GM12865 (cell line): ENCODE data around the gene GDPD5.

Source experiments
- DNase-seq: peaks from one replicate; pipeline ENCODE4 v3.0.0; 2010; ENCODE audit warnings: low read depth
- H3K4me3 ChIP-seq: 2 replicates; pipeline ENCODE4 v1.5.1; 2011; ENCODE audit warnings: mild to moderate bottlenecking, low read depth, low read length, control low read depth
- TF ChIP-seq, protein P1 (sequence below): IDR thresholded peaks from 2 replicates; pipeline ENCODE4 v1.5.1; 2011; ENCODE audit warnings: low read length, control low read depth, low read depth, inconsistent platforms; ENCODE audit not compliant: insufficient read depth; ENCODE audit errors: missing control alignments

GDPD5 gene

DNA sequence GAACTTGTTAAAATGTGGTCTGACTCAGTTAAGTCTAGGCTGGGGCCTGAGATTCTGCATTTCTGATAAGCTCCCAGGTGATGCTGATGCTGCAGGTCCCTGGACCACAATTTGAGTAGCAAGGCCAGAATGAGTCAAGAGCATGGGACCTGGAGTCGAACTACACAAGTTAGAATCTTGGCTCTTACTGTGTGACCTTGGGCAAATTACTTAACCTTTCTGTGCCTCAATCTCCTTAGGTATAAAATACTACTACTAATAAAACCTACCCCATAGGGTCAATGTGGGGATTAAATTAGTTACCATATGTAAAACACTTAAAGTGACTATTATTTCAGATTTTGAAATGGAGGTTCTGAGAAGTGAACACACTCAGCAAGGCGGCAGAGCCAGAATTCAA is 34.3 kb downstream of the GDPD5 start:
- no peak for DNase-seq
- H3K4me3 ChIP-seq = no peak overlapping the region
- TF ChIP-seq, protein P1, sequence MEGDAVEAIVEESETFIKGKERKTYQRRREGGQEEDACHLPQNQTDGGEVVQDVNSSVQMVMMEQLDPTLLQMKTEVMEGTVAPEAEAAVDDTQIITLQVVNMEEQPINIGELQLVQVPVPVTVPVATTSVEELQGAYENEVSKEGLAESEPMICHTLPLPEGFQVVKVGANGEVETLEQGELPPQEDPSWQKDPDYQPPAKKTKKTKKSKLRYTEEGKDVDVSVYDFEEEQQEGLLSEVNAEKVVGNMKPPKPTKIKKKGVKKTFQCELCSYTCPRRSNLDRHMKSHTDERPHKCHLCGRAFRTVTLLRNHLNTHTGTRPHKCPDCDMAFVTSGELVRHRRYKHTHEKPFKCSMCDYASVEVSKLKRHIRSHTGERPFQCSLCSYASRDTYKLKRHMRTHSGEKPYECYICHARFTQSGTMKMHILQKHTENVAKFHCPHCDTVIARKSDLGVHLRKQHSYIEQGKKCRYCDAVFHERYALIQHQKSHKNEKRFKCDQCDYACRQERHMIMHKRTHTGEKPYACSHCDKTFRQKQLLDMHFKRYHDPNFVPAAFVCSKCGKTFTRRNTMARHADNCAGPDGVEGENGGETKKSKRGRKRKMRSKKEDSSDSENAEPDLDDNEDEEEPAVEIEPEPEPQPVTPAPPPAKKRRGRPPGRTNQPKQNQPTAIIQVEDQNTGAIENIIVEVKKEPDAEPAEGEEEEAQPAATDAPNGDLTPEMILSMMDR = no peak

DNA sequence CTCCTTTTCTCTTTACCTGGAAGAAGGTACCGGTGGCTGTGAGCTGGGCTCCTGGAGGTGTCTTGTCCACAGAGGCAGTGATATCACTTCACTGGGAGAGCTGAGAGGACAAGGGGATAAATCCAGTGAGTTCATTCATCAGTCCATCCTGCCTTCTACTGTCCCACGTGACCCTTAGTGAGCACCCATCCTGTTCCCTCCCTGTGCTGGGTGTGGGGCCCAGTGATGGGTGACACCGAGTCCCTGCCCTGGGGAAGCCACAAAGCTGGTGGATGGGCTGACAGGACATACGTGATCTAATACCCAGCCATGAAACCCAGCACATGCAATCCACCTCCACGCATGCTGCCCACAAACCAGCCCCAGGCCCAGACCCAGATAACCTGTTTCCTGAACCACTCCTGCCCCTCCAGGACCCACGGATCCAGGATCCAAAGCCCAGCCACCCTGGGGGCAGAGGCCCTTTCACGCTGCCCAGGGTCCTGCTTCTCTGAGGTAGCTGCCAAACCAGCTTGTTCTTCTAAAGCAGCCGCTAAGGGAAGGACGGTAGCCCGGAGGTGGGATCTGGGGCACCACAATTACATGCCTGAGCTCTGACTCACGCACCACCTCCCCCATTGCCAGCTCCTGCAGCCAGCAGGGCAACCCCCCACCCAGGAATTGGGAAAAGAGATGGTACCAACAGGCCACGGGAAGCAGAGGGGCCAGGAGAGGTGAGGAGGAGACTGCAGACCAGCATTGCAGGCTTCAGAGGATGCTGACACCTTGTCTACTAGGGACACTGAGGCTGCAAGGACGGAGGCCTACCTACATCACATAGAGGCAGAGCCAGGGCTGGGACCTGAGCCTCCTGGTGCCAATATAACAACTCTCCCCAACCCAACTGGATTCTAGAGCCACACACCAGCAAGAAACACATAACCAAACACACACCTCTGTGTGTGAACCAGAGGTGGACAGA is 35.2 kb downstream of the GDPD5 start:
- DNase-seq = no peak
- TF ChIP-seq, protein P1 = no peak
- no peak overlapping the region for H3K4me3 ChIP-seq

DNA sequence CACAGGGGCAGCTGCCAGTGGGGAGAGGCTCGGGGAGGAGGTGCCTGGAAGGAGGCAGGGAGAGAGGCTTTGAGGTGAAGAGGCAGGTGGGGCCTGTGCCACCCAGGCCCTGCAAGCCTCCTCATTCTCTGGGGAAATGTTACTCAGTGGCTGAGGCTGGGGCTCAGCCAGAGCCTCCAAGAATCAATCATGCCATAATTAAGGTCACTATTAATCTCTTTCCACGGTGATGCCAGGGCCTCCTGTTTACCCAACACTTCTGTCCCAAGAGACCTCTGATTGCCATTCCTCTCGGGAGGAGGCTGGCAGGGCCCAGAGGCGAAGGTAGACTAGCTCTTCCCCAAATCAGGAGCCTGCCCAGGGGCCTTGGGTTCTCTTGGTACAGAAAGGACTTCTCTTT is 38.4 kb downstream of the GDPD5 start:
- TF ChIP-seq, protein P1 = no peak
- no peak overlapping the region for H3K4me3 ChIP-seq
- DNase-seq = no peak

DNA sequence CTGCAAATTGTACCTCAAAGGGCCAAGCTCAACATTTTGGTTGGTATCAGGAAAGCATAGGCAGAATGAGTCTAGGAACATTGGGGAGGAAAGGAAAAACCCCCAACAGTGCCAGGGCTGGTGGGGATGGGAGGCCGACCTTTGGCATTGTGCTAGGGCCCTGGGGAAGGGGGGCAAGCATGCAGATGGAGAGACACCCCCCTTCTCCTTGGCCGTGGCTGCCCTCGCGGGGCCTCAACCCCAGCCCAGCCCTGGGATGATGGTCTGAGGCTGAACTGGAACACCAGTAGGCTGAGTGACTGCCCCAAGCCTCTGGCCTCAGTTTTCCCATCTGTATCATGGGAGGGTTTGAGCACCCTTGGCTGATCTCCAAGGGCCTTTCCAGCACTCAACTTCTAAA is 40.0 kb downstream of the GDPD5 start:
- H3K4me3 ChIP-seq = no peak overlapping the region

DNA sequence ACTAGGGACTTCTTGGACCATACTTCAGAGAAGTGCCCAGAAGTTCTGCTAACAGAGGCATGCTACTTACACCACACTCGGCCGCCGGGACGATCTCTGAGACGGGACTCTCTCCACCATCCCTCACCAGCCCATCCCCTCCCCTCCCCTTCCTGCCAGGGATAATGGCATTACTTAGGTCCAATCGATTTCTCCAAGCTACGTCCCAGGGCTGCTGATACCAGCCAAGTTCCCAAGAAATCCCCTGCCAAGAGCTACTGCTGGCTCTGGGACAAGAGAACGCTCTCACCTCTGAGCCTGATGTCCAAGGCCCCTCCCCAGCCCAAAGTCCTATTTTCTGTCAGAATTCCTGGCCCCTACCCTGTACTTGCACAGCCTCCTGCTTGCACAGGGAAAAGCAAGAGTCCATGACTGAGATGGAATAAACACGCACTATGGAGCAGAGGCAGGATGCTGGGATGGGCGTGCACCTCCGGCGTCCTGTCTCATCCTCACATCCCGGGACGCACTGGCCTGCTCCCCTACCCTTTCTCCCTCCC is 42.7 kb downstream of the GDPD5 start:
- TF ChIP-seq, protein P1 = no peak
- H3K4me3 ChIP-seq = no peak overlapping the region
- no peak for DNase-seq

More for the DNA sequence above, 40.0 kb downstream of the GDPD5 start:
- no peak for DNase-seq
- TF ChIP-seq, protein P1 = no peak

DNA sequence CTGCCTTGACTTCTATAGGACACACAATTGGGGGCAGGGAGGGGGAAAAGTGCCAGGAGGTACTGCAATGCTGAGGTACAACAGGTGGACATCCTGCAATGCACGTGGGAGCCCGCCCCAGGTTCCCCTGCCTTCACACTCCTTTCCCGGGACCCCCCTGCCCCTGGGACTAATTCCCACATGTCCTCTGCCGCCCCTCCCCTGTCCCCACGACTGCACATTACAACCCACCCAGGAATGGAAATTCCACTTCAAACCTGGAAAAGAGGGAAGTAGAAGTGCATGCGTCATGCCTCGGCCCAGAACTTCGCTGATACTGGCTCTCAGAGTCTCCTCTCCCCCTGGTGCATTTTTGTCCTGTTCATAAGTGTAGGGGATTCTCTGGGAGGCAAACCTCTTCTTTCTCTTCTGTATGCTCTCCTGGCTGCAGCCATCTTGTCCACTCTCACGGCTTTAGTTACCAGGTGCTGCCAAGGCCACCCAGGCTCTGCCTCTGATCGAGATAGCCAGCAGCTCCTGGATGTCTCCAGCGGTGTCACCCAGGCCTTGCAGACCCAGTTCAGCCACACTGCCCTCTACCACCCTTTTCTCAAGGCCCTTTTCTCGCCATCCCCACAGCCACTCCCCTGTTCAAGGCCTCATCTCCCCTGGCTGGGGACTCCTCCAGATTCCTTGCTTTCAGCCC is 43.7 kb downstream of the GDPD5 start:
- no peak for DNase-seq
- TF ChIP-seq, protein P1 = no peak
- H3K4me3 ChIP-seq = no peak overlapping the region
